CD4-positive, alpha-beta T cell treated with Interleukin-17A for 4 hours (primary cell): ENCODE results near the gene TMEM150C.
"Not testable (repeated sequence)": the region's sequence is repeated elsewhere in the genome, so short reads cannot be mapped to it uniquely, and the experiment has no call there.

Experiments
- DNase-seq: peaks from one replicate; pipeline ENCODE4 v3.0.0-alpha.2; 2020; ENCODE audit warnings: mixed read lengths

Gene TMEM150C

DNA sequence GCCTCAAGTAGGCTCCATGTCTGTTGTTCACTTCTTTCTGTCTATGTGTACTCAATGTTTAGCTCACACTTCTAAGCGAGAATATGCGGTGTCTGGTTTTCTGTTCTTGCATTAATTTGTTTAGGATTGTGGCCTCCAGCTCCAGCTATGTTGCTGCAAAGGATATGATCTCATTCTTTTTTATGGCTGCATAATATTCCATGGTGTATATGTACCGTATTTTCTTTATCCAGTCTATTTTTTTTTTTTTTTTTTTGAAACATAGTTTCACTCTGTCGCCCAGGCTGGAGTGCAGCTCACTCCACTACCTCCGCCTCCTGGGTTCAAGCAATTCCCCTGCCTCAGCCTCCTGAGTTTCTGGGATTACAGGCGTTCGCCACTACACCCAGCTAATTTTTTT is 5.7 kb upstream of the TMEM150C start:
- no peak for DNase-seq

DNA sequence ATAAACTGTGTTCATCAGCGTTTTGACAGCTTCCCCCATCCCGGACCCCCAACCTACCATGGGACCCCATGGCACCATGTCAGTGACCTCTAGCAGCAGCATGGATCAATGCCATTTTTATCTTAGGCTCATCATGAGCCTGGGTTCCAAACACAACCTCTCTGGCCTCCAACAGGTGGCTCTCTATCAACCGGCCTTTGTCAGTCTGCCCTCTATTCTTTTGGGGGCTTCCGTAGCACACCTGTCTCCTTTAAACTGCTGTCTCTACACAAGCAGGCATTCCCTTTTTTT is 721 bp upstream of the TMEM150C start:
- DNase-seq, result no peak

DNA sequence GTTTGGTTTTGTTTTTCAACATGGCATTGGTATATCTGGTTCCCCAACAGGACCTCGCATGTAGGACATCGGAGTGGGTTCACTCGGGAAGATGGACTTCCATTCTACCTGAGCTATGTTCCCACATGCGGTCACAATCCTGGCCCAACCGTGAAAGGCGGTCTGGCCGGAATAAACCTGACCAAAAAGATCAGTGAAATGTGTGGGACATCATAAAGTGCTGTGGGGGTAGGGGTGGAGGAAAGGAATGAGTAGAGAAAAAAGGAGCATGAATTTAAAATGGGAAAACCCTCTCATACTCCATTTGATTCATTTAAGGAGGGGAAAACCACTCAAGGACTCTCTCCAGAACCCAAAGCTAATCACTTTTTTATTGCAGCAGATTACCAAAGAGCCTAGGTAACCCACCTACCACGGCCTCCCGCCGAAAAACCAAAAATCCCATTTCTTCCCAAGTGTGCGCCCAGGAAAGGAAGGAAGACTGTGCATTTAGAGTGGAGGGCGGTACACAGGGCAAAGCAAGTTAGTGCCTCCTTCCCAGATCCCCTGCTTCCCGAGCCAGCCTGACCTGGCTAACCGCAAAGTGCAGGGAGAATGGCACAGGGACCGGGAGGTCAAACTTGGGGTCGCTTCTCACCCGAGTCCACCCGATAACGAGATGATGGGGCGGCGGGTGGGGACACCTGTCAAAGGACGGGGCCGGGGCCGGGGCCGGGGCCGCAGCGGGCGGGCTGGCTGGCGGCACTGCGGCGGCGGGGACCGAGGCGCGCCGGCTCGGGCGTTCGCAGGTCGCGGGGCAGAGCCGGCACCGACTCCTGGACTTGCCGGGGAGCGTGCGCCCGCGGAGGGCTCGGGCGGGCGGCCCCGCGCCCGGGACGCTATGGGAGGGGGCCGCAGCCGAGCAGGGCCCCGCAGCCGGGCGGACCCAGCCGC is 669 bp downstream of the TMEM150C start:
- no peak for DNase-seq

DNA sequence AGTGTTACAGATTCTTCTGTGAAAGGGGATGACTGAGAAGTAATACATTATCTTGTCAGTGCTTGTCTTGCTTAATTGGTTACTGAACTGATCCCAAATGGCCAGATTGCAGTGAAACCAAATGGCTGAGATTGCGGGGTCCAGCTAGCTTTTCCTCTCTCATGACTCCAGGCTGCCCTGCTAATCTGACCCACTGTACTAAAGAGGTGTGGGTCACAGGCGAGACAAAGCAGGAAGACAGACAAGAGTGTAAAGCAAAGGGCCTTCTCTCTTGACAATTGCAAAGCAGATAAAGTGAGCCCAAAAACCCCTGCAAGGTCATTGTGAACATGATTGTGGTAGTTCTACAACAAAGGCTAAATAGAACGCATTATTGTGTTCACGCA is 2.1 kb downstream of the TMEM150C start:
- no peak for DNase-seq

DNA sequence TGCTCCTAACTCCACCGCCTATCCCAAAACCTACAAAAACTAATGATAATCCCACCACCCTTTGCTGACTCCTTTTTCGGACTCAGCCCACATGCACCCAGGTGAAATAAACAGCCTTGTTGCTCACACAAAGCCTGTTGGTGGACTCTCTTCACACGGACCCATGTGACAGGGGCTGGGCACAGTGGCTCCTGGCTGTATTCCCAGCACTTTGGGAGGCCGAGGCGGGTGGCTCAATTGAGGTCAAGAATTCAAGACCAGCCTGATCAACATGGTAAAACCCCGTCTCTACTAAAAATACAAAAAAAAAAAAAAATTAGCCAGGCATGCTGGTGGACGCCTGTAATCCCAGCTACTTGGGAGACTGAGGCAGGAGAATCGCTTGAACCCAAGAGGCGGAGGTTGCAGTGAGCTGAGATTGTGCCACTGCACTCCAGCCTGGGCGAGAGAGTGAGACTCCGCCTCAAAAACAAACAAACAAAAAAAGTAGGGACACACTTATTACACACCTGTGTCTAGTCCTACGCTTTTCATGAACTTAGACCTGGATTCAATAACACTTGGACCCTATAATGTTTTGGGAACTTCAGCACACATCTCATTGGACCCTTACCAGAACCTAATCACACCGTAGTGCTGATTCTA is 2.6 kb downstream of the TMEM150C start:
- not testable (repeated sequence) for DNase-seq

DNA sequence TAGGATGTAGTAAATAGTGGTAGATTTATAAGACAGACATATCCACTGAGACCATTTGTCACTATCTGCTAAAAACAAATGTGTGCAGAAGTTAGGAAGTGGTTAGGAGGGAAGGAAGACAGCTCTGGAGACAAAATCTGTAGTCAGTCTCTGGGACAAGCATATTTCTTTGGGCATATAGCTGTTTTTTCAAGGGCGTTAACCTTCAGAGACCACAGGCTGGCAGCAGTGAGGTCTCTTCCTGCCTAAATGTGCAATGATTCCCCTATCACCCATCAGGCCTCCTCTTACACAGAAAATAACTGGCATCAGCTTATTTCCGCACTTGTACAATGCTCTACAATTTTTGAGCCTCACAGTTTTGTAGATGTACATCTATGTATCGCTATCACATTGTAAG is 6.5 kb downstream of the TMEM150C start:
- no peak for DNase-seq

DNA sequence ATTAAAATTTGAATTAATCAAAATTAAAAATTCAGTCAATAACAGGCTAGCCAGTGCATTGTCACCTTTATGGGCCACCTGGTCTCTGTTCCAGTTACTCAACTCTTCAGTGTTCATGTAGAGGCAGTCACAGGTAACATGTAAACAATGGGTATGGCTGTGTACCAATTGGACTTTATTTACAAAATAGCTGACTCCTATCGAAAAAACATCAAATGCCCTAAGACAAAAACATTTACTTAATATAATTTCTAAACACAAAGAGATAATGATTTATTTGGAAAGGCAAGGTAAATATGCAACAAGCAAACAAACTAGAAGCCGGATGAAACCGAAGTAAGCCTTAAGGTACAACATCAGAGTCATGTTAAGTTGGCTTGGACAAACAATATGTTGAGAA is 8.8 kb downstream of the TMEM150C start:
- DNase-seq, result no peak

DNA sequence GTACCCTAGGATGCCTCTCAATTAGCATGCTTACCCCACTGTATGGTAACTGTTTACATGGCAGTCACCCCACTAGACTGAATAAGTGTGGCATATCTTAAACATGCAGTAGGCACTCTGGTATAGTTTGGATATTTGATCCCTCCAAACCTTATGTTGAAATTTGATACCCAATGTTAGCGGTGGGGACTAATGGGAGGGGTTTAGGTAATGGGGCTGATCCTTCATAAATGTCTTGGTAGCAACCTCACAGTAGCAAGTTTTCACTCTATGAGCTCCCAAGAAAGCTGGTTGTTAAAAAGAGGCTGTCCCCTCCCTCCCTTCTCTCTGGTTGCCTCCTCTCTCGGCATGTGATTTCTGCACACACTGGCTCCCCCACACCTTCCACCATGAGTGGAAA is 10.1 kb downstream of the TMEM150C start:
- DNase-seq, result no peak

DNA sequence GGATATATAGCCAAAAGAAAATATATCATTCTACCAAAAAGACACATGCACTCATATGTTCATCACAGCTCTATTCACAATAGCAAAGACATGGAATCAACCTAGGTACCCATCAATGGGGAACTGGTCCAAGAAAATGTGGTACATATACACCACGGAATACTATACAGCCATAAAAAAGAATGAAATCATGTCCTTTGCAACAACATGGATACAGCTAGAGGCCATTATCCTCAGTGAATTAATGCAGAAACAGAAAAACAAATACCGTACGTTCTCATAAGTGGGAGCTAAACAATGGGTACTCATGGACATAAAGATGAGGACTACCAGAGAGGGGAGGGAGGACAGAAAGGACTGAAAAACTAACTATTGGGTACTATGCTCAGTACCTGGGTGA is 13.9 kb downstream of the TMEM150C start:
- not testable (repeated sequence) for DNase-seq

DNA sequence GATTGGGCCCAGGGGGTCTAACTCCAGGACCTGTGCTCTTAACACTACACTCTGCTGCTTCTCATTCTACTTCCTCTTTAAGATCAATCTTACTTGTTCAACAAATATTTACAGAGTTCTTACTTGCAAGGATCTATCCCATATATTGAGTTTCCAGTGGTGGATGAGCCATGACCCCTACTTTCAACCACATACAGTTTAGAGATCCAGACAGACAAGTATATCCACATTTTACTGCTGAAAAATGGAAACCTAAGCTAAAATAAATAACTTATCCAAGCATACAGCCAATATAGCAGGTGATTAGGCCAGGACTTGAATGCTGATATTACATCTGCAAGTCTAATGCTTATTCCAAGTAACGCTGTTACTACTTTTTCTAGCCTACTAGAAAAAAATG is 18.7 kb downstream of the TMEM150C start:
- no peak for DNase-seq

DNA sequence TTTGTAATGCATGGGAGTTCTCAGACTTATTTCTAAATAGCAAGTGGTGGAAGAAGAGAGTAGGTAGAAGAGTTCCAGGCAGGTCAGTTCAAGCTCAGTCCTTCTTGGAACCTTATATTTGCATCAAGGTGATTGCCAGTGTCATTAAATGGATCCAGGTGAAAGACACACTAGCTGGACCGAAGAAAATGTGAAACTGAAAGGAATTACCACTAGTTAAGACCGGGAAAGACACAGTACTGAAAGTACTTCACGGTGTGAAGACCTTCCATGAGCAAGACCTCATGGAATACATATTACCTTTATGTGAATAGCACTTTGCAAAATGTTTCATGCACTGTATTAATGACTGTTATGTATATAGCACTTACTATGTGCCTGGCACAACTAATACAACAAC is 19.1 kb downstream of the TMEM150C start:
- no peak for DNase-seq

DNA sequence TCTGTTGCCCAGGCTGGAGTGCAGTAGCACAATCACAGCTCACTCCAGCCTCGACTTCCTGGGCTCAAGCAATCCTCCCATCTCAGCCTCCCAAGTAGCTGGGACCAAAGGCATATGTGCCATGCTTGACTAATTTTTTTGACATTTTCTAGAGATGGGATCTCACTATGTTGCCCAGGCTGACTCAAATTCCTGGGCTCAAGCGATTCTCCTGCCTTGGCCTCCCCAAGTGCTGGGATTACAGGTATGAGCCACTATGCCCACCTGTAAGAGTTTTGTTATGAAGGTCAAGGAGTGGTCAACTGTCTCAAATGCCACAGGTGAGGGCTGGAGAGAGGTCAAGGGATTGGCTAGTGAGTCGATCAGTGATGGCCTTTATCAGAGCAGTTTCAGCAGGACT is 32.5 kb downstream of the TMEM150C start:
- DNase-seq, result no peak

DNA sequence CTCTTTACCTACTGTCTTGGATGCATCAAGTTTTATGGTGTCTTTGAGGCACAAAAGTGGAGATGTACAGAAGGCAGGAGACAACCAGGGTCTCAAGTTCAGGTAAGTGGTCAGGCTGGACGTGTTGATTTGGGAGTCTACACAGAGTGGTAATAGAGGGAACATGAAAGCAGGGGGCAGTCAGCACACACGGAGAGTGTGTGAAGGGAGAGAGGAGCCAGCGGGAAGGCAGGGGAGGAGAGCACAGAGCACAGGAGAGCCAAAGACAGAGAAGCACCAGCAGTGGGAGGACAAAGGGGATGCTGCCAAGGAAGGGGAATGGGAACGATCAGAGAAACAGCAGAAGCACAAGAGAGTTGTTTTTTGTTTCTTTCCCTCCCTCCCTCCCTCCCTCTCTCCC is 32.9 kb downstream of the TMEM150C start:
- DNase-seq, result no peak

DNA sequence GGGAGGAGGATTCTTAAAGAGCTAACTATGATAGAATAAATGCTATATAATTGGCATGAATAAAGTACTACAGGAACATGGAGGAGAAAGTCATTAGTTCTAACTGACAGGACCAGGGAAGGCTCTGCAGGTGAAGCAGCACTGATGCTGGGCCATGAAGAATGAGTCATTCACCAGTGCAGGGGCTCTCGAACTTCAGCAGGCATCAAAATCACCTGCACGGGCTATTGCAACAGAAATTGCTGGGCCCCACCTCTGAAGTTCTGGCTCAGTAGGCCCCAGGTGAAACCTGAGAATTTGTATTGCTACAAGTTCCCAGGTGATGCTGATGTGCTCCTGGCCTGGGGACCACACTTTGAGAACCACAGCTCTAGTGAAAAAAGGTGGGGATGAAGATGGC is 33.7 kb downstream of the TMEM150C start:
- no peak for DNase-seq

DNA sequence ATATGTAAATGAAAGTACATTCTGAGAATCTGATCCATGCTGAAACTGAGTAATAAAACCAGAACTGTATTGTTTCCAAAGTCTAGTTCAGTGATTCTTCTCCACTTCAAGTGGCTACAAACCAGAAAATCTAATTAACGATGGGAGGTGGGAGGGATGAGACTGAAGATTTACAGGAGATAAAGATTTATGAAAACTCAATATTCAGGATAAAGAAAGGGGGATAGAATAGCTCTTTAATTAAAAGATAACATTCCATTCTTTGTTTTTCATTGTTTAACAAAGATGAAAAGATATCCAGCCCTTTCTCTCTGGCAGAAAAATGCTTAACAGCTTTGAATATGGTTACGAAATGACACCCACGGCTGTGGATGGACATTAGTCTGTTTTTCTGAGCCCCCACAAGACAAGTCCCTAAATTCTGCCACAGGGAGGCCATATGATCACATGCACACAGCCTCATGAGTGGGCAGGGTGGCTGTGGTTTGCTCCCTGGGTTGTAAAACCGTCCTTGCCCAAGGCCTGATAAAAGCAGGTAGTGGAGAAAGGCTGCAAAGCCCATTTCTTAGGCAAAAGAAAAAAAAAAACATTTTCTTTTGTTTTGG is 36.4 kb downstream of the TMEM150C start:
- DNase-seq, result no peak

DNA sequence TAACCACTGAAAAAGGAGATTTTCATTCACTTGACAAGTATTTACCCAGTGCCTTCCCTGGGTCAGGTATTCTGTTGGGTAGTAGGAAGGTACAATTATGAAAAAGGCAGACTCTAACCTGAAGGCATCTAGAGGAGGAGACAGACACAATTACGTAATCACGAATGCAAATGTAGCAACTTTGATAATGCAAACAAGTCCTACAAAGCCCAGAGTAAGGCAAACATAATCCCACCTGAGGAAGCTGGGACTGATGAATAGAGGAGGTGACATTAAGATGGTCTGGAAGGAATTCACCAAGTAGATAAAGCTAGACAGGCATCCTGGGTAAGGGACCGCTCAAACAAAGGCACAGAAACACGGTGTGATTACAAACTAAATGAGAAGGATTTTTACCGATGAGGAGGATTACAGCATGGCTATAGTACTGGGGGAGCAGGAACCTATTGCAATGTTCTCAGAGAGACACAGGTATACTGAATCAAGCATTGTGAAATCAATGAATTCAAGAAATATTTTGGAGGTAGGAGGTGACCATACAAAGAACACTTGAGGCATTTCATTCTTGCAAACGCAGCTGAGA is 37.1 kb downstream of the TMEM150C start:
- no peak for DNase-seq

DNA sequence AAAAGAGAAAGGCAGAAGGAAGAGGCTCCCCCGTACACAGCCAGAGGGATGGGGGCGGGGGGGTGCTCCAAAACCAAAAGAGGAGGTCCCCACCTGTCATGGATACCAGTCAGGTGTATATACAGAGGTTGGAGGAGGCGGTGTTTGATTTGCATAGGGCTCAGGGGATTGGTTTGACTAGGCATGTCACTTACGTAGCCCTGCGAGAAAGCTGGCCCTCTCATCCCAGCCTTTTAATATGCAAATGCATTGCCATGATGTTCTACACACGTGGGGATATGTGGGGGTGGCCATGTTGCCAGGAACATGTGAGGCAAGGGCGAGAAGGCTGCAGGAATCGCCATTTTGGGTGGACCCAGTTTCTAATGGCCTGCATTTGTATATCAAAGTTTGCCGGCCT is 38.6 kb downstream of the TMEM150C start:
- DNase-seq, result no peak

DNA sequence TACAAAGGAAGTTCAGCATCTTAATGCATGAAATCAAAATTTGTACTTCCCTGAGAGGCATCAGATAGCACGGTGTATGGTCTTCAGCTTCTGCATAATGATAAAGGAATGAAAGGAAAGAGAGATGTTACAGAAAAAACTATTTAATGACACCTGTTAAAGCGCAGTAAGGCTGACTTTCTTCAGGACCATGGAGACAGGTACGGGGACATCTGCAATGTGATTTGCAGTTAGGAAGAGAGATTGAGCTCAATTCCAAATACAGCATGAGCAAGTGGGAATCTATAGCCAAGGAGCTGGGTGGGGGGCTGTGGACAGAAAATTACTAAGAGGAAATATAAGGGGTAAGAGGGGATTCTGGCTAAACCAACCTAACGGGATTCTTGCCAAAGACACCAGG is 39.3 kb downstream of the TMEM150C start:
- no peak for DNase-seq

DNA sequence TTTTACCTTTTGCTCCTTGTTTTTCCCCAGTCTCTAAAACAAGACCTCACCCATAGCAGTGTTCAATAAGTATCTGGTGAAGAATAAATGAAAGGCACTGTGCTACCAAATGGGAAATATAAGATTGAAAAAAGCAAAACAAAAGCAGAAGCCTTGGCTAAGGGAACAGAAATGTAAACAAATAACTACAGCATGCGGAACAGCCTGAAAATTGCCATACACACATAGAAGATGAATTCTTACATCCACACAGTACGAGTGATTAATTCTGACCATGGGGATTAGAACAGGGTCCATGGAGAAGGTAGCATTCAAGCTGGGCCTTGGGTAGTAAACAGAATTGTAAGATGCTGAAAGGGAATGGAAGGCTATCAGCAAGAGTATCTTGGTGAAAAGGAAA is 40.5 kb downstream of the TMEM150C start:
- no peak for DNase-seq

DNA sequence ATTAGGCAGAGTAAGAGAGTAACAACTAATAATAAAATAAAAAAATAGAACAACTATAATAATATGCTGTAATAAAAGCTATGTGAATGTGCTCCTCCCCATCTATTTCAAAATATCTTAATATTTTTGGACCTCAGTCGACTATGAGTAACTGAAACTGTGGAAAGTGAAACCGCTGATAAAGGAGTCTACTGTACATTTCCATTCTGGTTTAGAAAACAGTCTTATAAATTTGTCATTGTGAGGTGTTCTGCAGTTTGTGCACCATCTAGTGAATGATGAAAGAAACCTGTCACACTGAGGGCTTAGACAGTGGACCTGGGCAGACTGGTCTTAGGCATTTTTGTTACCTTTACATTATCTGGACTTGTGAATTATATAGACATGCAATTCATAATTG is 42.0 kb downstream of the TMEM150C start:
- DNase-seq, result no peak

DNA sequence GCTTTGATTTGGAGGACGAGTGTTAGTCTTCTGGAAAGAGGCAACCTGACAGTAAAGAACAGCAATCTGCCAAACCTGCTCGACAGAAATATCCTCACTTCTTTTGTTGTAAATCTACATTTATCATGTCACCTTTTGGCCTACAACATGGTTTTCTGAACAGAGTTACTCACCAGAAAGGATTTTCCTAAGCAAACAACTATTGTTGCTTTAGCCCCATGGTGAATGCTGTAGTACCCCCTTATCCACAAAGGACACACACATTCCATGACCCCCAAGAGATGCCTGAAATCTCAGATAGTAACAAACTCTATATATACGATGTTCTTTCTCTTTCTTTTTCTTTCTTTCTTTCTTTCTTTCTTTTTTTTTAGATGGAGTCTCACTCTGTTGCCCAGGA is 42.7 kb downstream of the TMEM150C start:
- no peak for DNase-seq

DNA sequence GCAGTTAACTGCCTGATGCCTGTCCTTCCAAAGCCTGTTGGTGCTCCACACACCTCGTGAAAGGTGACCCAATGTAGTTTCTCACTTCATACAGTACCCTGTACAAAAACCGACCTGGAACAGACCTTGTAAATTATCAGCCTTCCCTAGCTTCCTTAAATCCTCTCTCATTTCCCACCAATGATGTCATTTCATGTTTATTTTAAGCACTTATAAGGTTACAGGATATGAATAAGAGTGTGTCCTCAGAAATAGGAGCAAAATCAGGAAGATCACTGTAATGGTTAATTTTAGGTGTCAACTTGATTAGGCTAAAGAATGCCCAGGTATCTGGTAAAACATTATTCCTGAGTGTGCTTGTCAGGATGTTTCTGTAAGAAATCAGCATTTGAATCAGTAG is 44.7 kb downstream of the TMEM150C start:
- no peak for DNase-seq

DNA sequence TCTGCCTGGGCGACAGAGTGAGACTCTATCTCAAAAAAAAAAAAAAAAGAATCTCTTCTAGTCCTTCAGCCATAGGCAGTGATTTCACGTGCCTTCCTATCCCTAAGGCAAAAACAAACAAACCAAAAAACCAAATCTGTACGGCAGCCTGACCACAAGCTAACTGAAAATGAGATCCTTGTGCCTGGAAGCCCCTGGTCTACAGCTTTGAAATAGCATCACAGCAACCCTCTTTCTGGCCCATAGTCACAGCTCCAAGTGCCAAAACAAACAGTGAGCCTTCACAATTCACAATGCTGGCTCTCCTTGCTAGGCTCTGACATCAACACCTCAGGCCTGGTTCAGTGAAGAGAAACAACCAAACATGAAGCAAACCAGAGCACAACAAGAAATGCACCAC is 46.1 kb downstream of the TMEM150C start:
- DNase-seq, result no peak

DNA sequence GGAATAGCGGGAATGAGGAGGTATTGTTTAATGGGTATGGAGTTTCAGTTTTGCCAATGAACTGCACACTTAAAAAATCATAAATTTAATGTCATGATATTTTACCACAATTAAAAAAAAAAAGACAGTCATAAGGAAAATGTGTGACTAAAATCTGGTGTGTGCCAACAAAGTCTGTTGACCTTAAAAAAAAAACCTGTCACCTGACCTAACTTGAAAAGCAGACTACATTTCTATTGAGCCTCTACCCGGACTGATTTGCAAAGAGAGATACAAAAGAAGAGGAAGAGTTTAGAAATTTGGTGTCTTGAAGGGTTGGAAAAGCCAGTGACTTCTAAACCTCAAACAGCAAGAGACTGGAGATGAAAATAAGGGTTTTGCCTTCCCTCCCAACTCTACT is 48.4 kb downstream of the TMEM150C start:
- DNase-seq, result no peak
